Kidney (tissue), 14 donors: ENCODE results near the gene IL4R. TPM values are rescaled to one million over a fixed set of nuclear protein-coding genes. Genes with fewer than 3 reads are reported as not detected.
"Not testable (repeated sequence)": the region's sequence is repeated elsewhere in the genome, so short reads cannot be mapped to it uniquely, and the experiment has no call there.

Source experiments
- DNase-seq, 5 donors: peaks; one replicate each; pipeline ENCODE4 v3.0.0-alpha.2; 2013 to 2020
- FAIRE-seq: peaks from 2 replicates; lab custom pipeline; 2012; peaks lifted over from hg19 to GRCh38; lab: Jason Lieb, UNC
- H3K27ac ChIP-seq, 2 donors: one replicate each; pipeline ENCODE4 v1.7.0; 2013; ENCODE audit warnings: low read depth in 2 of 2, low read length in 2 of 2, inconsistent platforms in 1 of 2
- H3K27me3 ChIP-seq: one replicate; pipeline ENCODE4 v1.7.1; 2013; ENCODE audit warnings: low read length, inconsistent platforms; ENCODE audit not compliant: control insufficient read depth, insufficient read depth
- H3K36me3 ChIP-seq, 3 donors: one replicate each; pipeline versions ENCODE4 v1.7.0 to v1.7.1; 2013; ENCODE audit warnings: low read length in 3 of 3, control low read depth in 1 of 3, inconsistent platforms in 1 of 3; ENCODE audit not compliant: insufficient read depth in 3 of 3, control insufficient read depth in 2 of 3
- H3K4me1 ChIP-seq, 3 donors: one replicate each; pipeline versions ENCODE4 v1.7.0 to v1.7.1; 2013; ENCODE audit warnings: low read length in 3 of 3, inconsistent platforms in 1 of 3, low read depth in 1 of 3; ENCODE audit not compliant: control insufficient read depth in 2 of 3, insufficient read depth in 2 of 3
- H3K4me3 ChIP-seq, 3 donors: one replicate each; pipeline versions ENCODE4 v1.7.0 to v1.8.1; 2013; ENCODE audit warnings: low read length in 3 of 3, control low read depth in 1 of 3, inconsistent platforms in 1 of 3
- H3K9ac ChIP-seq, 3 donors: one replicate each; pipeline versions ENCODE4 v1.7.0 to v1.7.1; 2013; ENCODE audit warnings: low read length in 3 of 3, control low read depth in 1 of 3, inconsistent platforms in 1 of 3
- H3K9me3 ChIP-seq, 3 donors: one replicate each; pipeline versions ENCODE4 v1.7.0 to v1.7.1; 2013; ENCODE audit warnings: low read length in 3 of 3, control low read depth in 1 of 3, inconsistent platforms in 1 of 3; ENCODE audit not compliant: control insufficient read depth in 2 of 3, insufficient read depth in 1 of 3
- CTCF ChIP-seq: IDR thresholded peaks from 3 replicates; pipeline ENCODE4 v1.5.1; 2012; ENCODE audit warnings: mild to moderate bottlenecking, moderate library complexity, borderline replicate concordance; ENCODE audit not compliant: insufficient read depth; ENCODE audit errors: extremely low read depth
- intact Hi-C: fragments of 100-400 bp; cut with DNase I; formaldehyde crosslinking; loops from one replicate; pipeline ENCODE4 v1.11.1; 2022
- polyA plus RNA-seq: library from polyadenylated mRNA; stranded (reverse); fragments of 350-450 nt; fragmentation: Illumina TruSeq; extraction: RNeasy Lipid Tissue Mini Kit (QIAGEN cat#74804); gene quantifications from one replicate; pipeline ENCODE4 v1.2.3, GENCODE V29; 2014; ENCODE audit warnings: low read depth, low replicate concordance; ENCODE audit not compliant: insufficient read depth
- total RNA-seq: library from RNA; stranded (reverse); fragmentation: NEBNext Ultra II Directional; extraction: Animal tissue kit (Norgen Biotek cat#: 25700); gene quantifications from one replicate; pipeline ENCODE4 v1.2.1, GENCODE V29; 2021
- donor health status: control.
- donor health status: control.
- donor health status: control.
- donor health status: control.
- donor health status: control.
- donor health status: DM: yes; HTN: yes; CAD: no.
- donor health status: Normal renal cell carcinoma (clear cell type).

The IL4R gene
- total and polyA plus RNA-seq, 2 donors from 2014 or later, result 13.8 to 115 TPM

- no peaks in the 10 kb centered on the region for H3K4me1 ChIP-seq
- no peak for FAIRE-seq
Measured at GRCh38 chr16:27408602-27409031, 94.8 kb downstream of the IL4R start.

GRCh38 chr16:27409958-27410357 lies 96.2 kb downstream of the IL4R start:
- H3K4me1 ChIP-seq, DNase-seq, H3K27me3 ChIP-seq, H3K9ac ChIP-seq, intact Hi-C loops, H3K9me3 ChIP-seq, H3K4me3 ChIP-seq, FAIRE-seq, H3K27ac ChIP-seq, H3K36me3 ChIP-seq: not testable (repeated sequence)

More at GRCh38 chr16:27408602-27409031, 94.8 kb downstream of the IL4R start:
- DNase-seq, result no peak
- Histone ChIP-seq H3K27ac (no peak overlapping the region), H3K9me3 (no peaks in the 10 kb centered on the region), H3K4me3 (no peak overlapping the region), H3K36me3 (no peaks in the 10 kb centered on the region), H3K27me3 (no peaks in the 10 kb centered on the region), H3K9ac (no peak overlapping the region)
- intact Hi-C loops, result no loop called here
- TF ChIP-seq CTCF, result no peak

GRCh38 chr16:27410761-27411160 lies 97.0 kb downstream of the IL4R start:
- H3K4me3 ChIP-seq, result no peak overlapping the region
- no peaks in the 10 kb centered on the region for H3K27me3 ChIP-seq
- FAIRE-seq, result no peak
- no peaks in the 10 kb centered on the region for H3K4me1 ChIP-seq
- no peak for TF ChIP-seq CTCF
- no peak overlapping the region for H3K27ac ChIP-seq
- no peaks in the 10 kb centered on the region for H3K9me3 ChIP-seq
- no peak for DNase-seq
- no peak overlapping the region for H3K9ac ChIP-seq
- H3K36me3 ChIP-seq, result no peaks in the 10 kb centered on the region
- intact Hi-C loops, result no loop called here

- H3K27ac ChIP-seq, result no peak overlapping the region
- no peaks in the 10 kb centered on the region for H3K36me3 ChIP-seq
- H3K4me3 ChIP-seq, result no peak overlapping the region
- no peaks in the 10 kb centered on the region for H3K27me3 ChIP-seq
- H3K4me1 ChIP-seq, result no peaks in the 10 kb centered on the region
- no peaks in the 10 kb centered on the region for H3K9me3 ChIP-seq
- no peak for TF ChIP-seq CTCF
- H3K9ac ChIP-seq, result no peak overlapping the region
- FAIRE-seq (no peak), DNase-seq (no peak)
- intact Hi-C loops, result no loop called here
Measured at GRCh38 chr16:27413956-27414355, 100.2 kb downstream of the IL4R start.

Other genes with a start within 250 kb of the IL4R start
- gene C16orf82, start 247.0 kb upstream of the IL4R start, total RNA-seq, result not detected
- gene C16orf82, start 247.0 kb upstream of the IL4R start, polyA plus RNA-seq, result not detected
- gene KDM8, start 110.4 kb upstream of the IL4R start, total RNA-seq, result 8.5 TPM
- gene KDM8, start 110.4 kb upstream of the IL4R start, polyA plus RNA-seq, result 6.3 TPM
- gene NSMCE1, start 45.2 kb upstream of the IL4R start, total RNA-seq, result 72.1 TPM
- gene NSMCE1, start 45.2 kb upstream of the IL4R start, polyA plus RNA-seq, result 145 TPM
- gene IL21R, start 88.2 kb downstream of the IL4R start, total RNA-seq, result 3.0 TPM
- 0.65 TPM for gene IL21R, start 88.2 kb downstream of the IL4R start, polyA plus RNA-seq
- gene GTF3C1, start 235.9 kb downstream of the IL4R start, total RNA-seq, result 59.0 TPM
- 81.7 TPM for gene GTF3C1, start 235.9 kb downstream of the IL4R start, polyA plus RNA-seq
- gene KATNIP, start 236.2 kb downstream of the IL4R start, total RNA-seq, result 40.2 TPM
- 4.0 TPM for gene KATNIP, start 236.2 kb downstream of the IL4R start, polyA plus RNA-seq